Activated CD4-positive, alpha-beta T cell treated with anti-CD3 and anti-CD28 coated beads for 36 hours (primary cell): Measurements from ENCODE around the gene AASDHPPT. TPM values are rescaled to one million over a fixed set of nuclear protein-coding genes. Genes with fewer than 3 reads are reported as not detected.
"Not testable (repeated sequence)": the region's sequence is repeated elsewhere in the genome, so short reads cannot be mapped to it uniquely, and the experiment has no call there.

Source experiments
- ATAC-seq: fragments of 200-7000 bp; cut with Tn5 transposase; one replicate; pipeline ENCODE4 v1.10.0; 2021; ENCODE audit warnings: mild to moderate bottlenecking, moderate library complexity
- CTCF ChIA-PET: fragments of 350-600 bp; sonication (Branson Sonifier 250); formaldehyde crosslinking; loops from one replicate; lab custom pipeline; 2021; ENCODE audit warnings: antibody characterized with exemption; lab: Charles Lee
- POLR2A ChIA-PET: fragments of 350-600 bp; sonication (Branson Sonifier 250); formaldehyde crosslinking; loops from one replicate; lab custom pipeline; 2021; ENCODE audit warnings: antibody characterized with exemption, inconsistent platforms; lab: Charles Lee
- DNase-seq: peaks from one replicate; pipeline ENCODE4 v3.0.0-alpha.2; 2020
- H3K27ac Mint-ChIP-seq: one replicate; pipeline ENCODE4 v1.8.0; 2021; ENCODE audit warnings: mixed read lengths
- H3K27me3 Mint-ChIP-seq: one replicate; pipeline ENCODE4 v1.8.0; 2021; ENCODE audit warnings: mixed read lengths
- H3K36me3 Mint-ChIP-seq: one replicate; pipeline ENCODE4 v1.8.0; 2021; ENCODE audit warnings: low read depth, mixed read lengths
- H3K4me1 Mint-ChIP-seq: one replicate; pipeline ENCODE4 v1.8.0; 2021; ENCODE audit warnings: mixed read lengths
- H3K4me3 Mint-ChIP-seq: one replicate; pipeline ENCODE4 v1.8.0; 2021; ENCODE audit warnings: mild to moderate bottlenecking, moderate library complexity, mixed read lengths
- H3K9me3 Mint-ChIP-seq: one replicate; pipeline ENCODE4 v1.8.0; 2021; ENCODE audit warnings: low read depth, mixed read lengths
- intact Hi-C, 2 experiments: fragments of 100-400 bp; cut with DNase I in 1 of 2; cut with micrococcal nuclease in 1 of 2; formaldehyde crosslinking; loops; one replicate each; pipeline versions ENCODE4 v1.14.2 to v1.15.1; 2022 to 2024; cut with DNase I, micrococcal nuclease
- total RNA-seq, 2 experiments: library from RNA; stranded (reverse); gene quantifications; one replicate each; pipeline ENCODE4 v1.2.3, GENCODE V29; 2021

The AASDHPPT gene, protein sequence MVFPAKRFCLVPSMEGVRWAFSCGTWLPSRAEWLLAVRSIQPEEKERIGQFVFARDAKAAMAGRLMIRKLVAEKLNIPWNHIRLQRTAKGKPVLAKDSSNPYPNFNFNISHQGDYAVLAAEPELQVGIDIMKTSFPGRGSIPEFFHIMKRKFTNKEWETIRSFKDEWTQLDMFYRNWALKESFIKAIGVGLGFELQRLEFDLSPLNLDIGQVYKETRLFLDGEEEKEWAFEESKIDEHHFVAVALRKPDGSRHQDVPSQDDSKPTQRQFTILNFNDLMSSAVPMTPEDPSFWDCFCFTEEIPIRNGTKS
- 10 to 100 TPM; 28.7 to 51.0 TPM for total RNA-seq

DNA sequence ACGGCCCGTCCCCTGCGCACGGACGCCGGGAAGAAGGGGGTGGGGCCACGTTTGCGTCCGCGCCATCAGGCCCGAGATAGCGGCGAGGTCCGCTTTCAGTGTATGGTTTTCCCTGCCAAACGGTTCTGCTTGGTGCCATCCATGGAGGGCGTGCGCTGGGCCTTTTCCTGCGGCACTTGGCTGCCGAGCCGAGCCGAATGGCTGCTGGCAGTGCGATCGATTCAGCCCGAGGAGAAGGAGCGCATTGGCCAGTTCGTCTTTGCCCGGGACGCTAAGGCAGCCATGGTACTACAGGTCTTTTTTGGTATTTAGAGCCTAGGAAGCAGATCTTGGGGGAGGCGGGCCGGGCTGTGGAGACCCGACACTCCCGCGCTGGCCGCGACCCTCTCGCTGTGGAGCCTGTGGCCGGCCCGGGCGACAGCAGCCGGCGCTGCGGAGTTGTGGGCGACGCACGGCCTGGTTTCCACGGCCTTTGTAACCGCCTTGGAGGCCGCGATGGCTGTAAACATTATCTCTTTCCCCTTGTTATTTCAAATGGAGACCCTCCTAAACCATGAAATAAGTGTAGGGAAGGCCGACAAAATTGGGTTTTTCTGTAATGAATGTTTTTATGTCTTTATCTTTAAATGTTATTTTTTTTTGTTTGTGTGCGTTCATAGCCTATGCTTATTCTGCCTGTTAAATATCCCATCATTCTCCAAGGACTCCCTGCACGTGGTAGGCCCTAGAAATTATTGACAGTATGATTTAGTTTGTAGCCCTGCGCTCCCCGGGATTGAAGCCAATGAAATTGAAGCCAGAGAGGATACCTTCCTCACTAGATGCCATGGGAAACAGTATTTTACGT, at the start of gene AASDHPPT:
TSS of gene AASDHPPT (plus strand) at position 54 of the 847 bp plus-strand sequence. CDS start at position 103, 49 bp downstream.
- peaks cover 23% of the 10 kb centered on the region for H3K36me3 Mint-ChIP-seq
- ATAC-seq: peak; percentile 12
- no peaks in the 10 kb centered on the region for H3K27me3 Mint-ChIP-seq
- H3K4me3 Mint-ChIP-seq: peak within 1 kb of the TSS; percentile 87
- H3K9me3 Mint-ChIP-seq: no peaks in the 10 kb centered on the region
- intact Hi-C loops: loop anchor here (1.0 to 10.0 kb wide), 5 partner anchors 13 to 1487 kb away; partner anchors contain the start of genes MSANTD4 (in 2 of the 2), ALKBH8 (in 1 of the 2) and CWF19L2 (in 1 of the 2)
- DNase-seq: no peak
- ChIA-PET POLR2A (interaction anchor here (0.9 kb wide), 1 partner anchor 56 kb away, joined by 3 read pairs; the partner anchor contains the start of gene MSANTD4), CTCF (interaction anchor here (0.7 to 2.0 kb wide), 8 partner anchors 9 to 231 kb away, joined by 3 to 8 read pairs (median 4); no protein-coding TSS in a partner anchor)
- H3K27ac Mint-ChIP-seq: peak within 1 kb of the TSS; percentile 91
- peaks cover 47% of the 10 kb centered on the region for H3K4me1 Mint-ChIP-seq

DNA sequence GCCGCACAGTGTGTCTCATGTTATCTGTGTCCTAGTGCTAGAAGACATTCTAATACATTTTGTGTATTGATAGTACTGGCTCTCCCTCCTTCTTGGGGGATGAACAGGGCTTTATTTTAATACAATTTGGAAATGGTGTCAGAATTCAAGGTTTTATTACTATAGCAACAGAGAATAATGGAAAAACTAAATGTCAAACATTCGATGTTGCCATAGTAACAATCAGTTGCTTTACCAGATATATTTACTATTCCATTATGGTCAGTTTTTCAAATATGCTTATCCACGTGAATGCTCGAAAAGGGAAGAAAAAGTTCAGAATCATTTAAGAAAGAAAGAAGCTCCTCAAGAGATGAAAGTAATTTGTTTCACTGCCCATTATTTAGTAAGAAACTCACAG, 46.9 kb upstream of the AASDHPPT start:
- no peak overlapping the region for H3K4me3 Mint-ChIP-seq
- H3K9me3 Mint-ChIP-seq: peaks cover 2% of the 10 kb centered on the region
- no peak for ATAC-seq
- POLR2A ChIA-PET: no interaction called here
- H3K27ac Mint-ChIP-seq: no peak overlapping the region
- no peaks in the 10 kb centered on the region for H3K36me3 Mint-ChIP-seq
- H3K4me1 Mint-ChIP-seq: peaks cover 4% of the 10 kb centered on the region
- intact Hi-C loops: no loop called here
- CTCF ChIA-PET: no interaction called here
- peaks cover 26% of the 10 kb centered on the region for H3K27me3 Mint-ChIP-seq
- DNase-seq: no peak

DNA sequence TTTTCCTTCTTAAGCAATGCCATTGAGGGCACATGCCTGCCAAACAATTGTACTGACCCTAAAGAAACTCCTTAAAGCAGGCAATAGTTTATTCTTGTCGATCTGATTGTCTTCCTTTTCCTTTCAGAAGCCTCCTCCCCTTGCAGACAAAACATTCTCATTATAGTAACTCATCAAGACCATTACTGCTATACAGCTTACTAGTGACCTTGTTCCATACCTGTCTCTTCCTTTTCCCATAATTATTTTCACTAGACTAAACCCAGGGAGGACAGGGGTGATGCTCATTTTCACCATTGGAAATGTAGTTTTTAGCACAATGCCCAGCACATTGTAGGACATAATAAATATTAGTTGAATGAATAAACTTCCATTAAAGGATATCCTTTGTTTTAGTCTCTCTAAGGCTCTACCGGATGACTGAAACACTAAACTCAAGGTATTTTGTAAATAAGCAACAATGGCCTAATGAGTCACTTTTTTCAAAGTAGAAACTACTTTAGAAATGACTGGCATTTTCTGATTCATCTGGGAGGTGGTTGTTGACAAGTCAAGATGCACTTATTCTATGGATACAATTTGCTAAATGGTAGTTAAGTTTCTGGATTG, 46.2 kb upstream of the AASDHPPT start:
- ChIA-PET POLR2A (interaction anchor here (0.6 kb wide), 1 partner anchor 50 kb away, joined by 3 read pairs; no protein-coding TSS in a partner anchor), CTCF (no interaction called here)
- Mint-ChIP-seq H3K27me3 (peaks cover 28% of the 10 kb centered on the region), H3K27ac (no peak overlapping the region), H3K36me3 (no peaks in the 10 kb centered on the region), H3K4me1 (peaks cover 4% of the 10 kb centered on the region), H3K9me3 (peaks cover 2% of the 10 kb centered on the region), H3K4me3 (no peak overlapping the region)
- ATAC-seq (peak; percentile 65), DNase-seq (no peak)
- intact Hi-C loops: no loop called here

DNA sequence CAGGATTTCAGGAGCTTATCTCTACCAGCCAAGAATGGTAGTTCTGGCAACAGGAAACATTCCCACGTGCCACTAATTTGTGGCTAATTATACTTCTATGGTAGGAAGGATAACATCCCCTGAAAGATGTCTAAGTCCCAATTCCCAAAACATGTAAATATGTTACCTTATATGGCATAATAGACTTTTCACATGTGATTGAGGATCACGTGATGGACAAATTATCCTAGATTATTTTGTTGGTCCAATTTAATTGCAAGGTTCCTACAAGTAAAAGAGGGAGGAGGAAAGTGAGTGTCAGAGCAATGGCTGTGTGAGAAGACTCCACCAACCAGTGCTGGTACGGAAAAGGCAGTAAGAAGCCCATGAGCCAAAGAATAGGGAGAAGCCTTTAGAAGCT, 45.5 kb upstream of the AASDHPPT start:
- POLR2A ChIA-PET: no interaction called here
- CTCF ChIA-PET: interaction anchor here (0.7 kb wide), 1 partner anchor 341 kb away, joined by 3 read pairs; no protein-coding TSS in a partner anchor
- DNase-seq (no peak), ATAC-seq (no peak)
- Mint-ChIP-seq H3K27ac (no peak overlapping the region), H3K27me3 (peaks cover 30% of the 10 kb centered on the region), H3K9me3 (peaks cover 2% of the 10 kb centered on the region), H3K4me1 (peaks cover 4% of the 10 kb centered on the region), H3K36me3 (no peaks in the 10 kb centered on the region), H3K4me3 (no peak overlapping the region)
- intact Hi-C loops: no loop called here

DNA sequence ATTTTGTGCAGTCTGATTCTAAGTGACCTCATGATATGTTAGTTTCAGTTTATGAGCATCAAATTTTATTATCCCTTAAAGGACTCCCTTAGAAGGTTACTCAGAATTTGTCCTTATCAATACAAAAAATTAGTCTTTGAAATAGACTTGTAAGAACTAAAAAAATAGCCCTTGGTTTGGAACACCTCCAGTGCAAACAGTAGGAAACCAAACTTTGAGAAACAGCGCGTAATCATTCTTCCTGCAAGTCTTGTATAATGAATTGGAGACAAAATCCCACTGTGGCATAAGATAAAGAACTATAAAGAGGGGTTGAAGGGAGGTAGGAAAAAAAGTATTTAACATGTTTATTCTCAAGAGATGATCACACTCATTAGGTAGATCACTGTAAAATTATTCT, 44.6 kb upstream of the AASDHPPT start:
- H3K4me3 Mint-ChIP-seq: no peak overlapping the region
- peaks cover 4% of the 10 kb centered on the region for H3K4me1 Mint-ChIP-seq
- DNase-seq (no peak), ATAC-seq (no peak)
- POLR2A ChIA-PET: no interaction called here
- peaks cover 26% of the 10 kb centered on the region for H3K27me3 Mint-ChIP-seq
- intact Hi-C loops: no loop called here
- no peak overlapping the region for H3K27ac Mint-ChIP-seq
- H3K36me3 Mint-ChIP-seq: no peaks in the 10 kb centered on the region
- CTCF ChIA-PET: interaction anchor here (0.6 to 0.7 kb wide), 3 partner anchors 12 to 342 kb away, joined by 3 read pairs; no protein-coding TSS in a partner anchor
- no peaks in the 10 kb centered on the region for H3K9me3 Mint-ChIP-seq

DNA sequence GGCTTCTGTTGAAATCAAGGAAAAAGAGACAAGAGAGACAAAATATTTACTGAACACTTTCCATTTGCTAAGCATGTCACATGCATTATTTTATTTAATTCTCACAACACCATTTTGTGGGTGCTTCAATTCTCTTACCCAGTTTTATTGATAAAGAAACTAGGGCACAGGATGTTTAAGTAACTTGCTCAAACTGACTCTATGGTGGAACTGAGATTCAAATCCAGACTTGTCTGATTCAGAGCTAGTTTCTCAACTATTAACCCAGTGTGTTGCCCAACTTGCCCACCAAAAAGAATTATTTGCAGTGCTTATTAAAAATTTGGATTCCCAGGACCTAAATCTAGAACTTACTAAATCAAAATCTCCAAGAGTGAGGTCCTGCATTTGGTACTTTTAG, 33.9 kb upstream of the AASDHPPT start:
- intact Hi-C loops: no loop called here
- Mint-ChIP-seq H3K27me3 (peaks cover 15% of the 10 kb centered on the region), H3K4me1 (no peaks in the 10 kb centered on the region), H3K9me3 (no peaks in the 10 kb centered on the region), H3K36me3 (no peaks in the 10 kb centered on the region), H3K27ac (no peak overlapping the region), H3K4me3 (no peak overlapping the region)
- ATAC-seq (no peak), DNase-seq (no peak)
- ChIA-PET CTCF (no interaction called here), POLR2A (no interaction called here)

DNA sequence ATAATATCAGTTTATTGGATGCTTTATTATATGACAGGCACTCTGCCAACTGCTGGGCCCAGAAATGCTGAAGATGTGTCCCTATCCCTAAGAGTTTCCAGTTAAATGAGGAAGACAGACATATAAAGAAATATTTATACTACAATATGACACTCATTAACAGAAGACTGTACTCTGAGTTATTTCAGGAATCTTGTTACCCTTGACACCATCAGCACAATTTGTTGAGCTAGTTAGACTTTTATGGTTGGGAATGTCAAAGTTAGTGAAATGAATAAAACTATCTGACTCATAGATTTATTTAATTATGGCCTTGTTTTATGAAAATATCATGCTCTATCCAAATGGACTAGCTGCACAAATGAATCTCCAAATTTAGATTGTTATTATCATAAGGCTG, 29.8 kb upstream of the AASDHPPT start:
- POLR2A ChIA-PET: no interaction called here
- CTCF ChIA-PET: interaction anchor here (1.8 kb wide), 1 partner anchor 12 kb away, joined by 4 read pairs; no protein-coding TSS in a partner anchor
- Mint-ChIP-seq H3K4me3 (no peak overlapping the region), H3K9me3 (no peaks in the 10 kb centered on the region), H3K4me1 (no peaks in the 10 kb centered on the region), H3K36me3 (no peaks in the 10 kb centered on the region), H3K27me3 (peaks cover 6% of the 10 kb centered on the region), H3K27ac (no peak overlapping the region)
- ATAC-seq: no peak
- intact Hi-C loops: no loop called here
- DNase-seq: no peak

DNA sequence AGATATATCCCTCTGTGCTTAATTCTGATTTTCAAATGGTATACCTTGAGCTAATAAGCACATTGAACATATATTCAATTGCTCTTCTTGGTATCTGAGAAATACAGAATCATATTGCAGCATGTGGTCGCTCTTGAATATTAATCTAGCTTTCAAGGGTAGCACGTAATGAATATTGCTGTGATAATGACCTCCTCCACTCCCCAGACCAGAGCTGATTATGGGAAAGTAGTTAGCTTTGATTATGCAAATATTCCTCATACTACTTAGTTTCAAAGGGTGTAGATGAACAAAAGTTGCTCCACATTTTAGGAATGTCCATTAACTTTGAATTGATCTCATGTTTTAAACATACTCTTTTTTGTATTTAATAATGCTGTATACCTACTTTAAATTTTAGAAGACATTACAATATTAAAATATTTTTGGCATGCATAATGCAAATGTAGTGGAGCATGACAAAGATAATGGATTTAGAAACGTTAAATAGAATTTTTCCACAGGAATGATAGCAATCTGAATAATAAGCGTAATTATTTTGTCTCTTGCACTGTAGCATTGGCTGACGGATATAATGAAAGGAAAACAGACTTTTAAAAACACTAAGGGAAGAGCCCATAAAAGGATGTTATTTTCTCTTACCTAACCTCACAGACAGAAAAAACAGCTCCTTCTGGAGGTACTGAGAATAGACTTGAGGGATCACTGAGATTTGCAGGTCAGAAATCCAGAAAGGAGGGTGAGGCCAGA, 27.6 kb upstream of the AASDHPPT start:
- CTCF ChIA-PET: no interaction called here
- H3K4me3 Mint-ChIP-seq: no peak overlapping the region
- H3K36me3 Mint-ChIP-seq: no peaks in the 10 kb centered on the region
- H3K9me3 Mint-ChIP-seq: no peaks in the 10 kb centered on the region
- no peaks in the 10 kb centered on the region for H3K27me3 Mint-ChIP-seq
- intact Hi-C loops: loop anchor here in 1 of 2 experiments (1.0 kb wide), 1 partner anchor 14 kb away; no protein-coding TSS in a partner anchor
- H3K27ac Mint-ChIP-seq: no peak overlapping the region
- POLR2A ChIA-PET: no interaction called here
- DNase-seq (no peak), ATAC-seq (no peak)
- no peaks in the 10 kb centered on the region for H3K4me1 Mint-ChIP-seq

DNA sequence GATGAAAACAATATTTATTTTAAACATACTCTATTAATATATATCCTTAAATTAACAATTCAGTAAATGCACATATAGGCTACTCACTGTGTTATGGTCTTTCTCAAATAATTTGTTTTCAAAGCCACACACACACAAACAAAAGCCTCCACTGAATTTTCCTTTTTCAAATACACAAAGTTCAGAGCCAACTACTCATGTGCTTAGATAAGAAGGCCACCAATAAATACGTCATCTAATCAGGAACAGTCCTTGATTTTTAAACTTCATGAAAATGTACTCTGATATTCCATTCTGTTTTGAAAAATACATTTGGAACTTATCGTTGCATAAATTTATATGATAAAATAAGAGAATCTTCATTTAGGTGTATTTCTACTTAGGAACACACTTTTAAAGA, 26.4 kb upstream of the AASDHPPT start:
- DNase-seq (no peak), ATAC-seq (no peak)
- intact Hi-C loops: no loop called here
- ChIA-PET POLR2A (no interaction called here), CTCF (no interaction called here)
- no peaks in the 10 kb centered on the region for H3K36me3 Mint-ChIP-seq
- no peak overlapping the region for H3K27ac Mint-ChIP-seq
- no peak overlapping the region for H3K4me3 Mint-ChIP-seq
- no peaks in the 10 kb centered on the region for H3K27me3 Mint-ChIP-seq
- no peaks in the 10 kb centered on the region for H3K4me1 Mint-ChIP-seq
- no peaks in the 10 kb centered on the region for H3K9me3 Mint-ChIP-seq

DNA sequence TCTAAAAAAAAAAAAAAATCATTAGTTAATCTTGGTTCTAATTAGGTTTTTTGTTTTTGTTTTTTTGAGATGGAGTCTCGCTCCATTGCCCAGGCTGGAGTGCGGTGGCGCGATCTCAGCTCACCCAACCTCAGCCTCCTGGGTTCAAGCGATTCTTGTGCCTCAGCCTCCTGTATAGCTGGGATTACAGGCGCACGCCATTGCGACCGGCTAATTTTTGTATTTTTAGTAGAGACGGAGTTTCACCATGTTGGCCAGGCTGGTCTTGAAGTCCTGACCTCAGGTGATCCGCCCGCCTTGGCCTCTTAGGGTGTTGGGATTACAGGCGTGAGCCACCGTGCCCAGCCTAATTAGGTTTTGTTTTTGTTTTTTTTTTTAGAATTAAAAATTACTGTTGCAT, 19.1 kb upstream of the AASDHPPT start:
- H3K27ac Mint-ChIP-seq, H3K27me3 Mint-ChIP-seq, H3K4me3 Mint-ChIP-seq, DNase-seq, H3K36me3 Mint-ChIP-seq, ATAC-seq, H3K9me3 Mint-ChIP-seq, POLR2A ChIA-PET, CTCF ChIA-PET, intact Hi-C loops: not testable (repeated sequence)
- H3K4me1 Mint-ChIP-seq: peaks cover 13% of the 10 kb centered on the region
